Activated CD4-positive, CD25-positive, alpha-beta regulatory T cell treated with anti-CD3 and anti-CD28 coated beads, Interleukin-2, amount 50 U/mL, for 16 hours (primary cell): ENCODE results near the gene HELZ.

Experiments
- DNase-seq: peaks from one replicate; pipeline ENCODE4 v3.0.0-alpha.2; 2020; ENCODE audit warnings: low read depth, low spot score

The HELZ gene

DNA sequence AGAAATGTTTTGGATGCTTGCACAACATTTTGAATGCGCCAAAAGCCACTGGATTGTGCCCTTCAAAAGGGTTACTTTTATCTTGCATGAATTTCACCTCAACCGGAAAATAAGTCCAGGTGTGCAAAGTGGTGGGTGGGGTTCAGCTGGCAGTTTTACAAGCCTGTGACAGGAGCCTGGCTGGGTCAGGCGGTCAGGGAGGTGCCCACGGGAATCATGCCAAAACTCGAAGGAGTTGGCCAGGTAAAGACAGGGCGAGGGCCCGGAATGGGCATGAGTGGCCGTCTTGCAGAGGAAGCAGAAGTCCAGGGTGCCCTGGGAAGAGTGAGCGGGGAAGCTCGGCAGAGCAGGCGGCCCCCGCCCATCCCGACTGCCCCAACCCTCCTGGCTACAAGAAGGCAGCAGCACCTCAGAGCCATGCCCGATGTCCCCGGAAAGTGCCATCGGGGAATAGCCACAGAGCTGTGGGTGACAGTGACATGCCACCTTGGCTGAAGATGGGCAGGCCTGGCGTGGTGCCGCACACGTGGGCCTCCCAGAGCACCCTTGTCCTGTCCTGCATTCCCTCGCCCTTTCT, 219.7 kb downstream of the HELZ start:
- no peak for DNase-seq

DNA sequence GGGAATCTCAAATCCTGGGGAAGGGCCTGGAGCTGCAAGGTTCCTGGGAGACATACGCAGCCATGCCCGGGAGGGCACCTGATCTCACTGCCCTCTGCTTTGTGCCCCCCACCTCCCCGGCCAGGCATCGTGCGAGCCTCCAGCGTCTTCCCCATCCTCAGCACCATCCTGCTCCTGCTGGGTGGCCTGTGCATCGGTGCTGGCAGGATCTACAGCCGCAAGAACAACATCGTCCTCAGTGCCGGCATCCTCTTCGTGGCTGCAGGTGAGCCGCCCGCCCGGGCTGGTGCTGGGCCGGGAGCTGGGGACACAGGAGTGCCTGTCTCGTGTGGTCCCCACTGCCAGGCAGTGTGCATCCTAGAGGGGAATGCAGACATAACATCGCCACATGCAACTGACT, 220.3 kb downstream of the HELZ start:
- DNase-seq, result no peak

DNA sequence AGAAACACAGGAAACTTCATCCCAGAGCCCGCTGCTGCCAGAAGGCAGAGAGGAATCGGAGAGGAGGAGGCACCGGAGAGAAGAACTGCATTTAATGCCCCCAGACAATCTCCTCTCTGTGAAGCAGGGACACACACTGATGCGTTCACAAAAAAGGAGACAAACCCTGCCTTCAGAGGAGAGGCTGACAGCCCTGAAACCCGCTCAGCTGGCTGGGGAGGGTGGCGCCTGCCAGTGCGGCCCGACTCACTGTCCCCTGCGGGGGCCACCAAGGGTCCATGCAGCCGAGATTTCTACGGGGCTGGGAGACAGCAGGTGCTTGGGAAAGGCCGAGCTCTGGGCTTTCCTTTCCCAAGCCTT, 222.6 kb downstream of the HELZ start:
- no peak for DNase-seq

DNA sequence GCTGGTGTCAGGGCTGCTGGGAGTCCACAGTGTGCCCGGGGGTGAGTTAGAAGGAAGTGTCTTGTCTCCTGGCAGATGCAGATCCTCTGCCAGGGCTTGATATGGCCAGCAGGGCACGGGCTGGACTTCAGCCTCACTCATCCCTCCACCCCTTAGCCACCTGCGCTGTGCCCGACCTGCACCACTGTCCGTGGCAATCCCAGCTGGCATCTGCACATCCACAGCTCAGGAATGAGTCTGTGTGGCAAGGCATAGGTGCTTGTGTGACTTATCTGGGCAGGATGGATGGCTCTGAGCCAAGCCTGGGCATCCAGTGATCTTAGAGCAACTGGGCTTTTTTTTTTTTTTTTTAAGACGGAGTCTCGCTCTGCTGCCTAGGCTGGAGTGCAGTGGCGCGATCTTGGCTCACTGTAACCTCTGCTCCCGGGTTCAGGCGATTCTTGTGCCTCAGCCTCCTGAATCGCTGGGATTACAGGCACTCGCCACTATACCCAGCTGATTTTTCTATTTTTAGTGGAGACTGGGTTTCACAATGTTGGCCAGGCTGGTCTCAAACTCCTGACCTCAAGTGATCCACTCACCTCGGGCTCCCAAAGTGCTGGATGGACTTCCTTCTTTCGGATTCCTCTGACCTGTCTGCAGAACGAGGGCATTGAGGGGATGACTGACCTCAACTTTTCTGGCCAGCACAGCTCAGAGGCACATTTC, 223.1 kb downstream of the HELZ start:
- no peak for DNase-seq

DNA sequence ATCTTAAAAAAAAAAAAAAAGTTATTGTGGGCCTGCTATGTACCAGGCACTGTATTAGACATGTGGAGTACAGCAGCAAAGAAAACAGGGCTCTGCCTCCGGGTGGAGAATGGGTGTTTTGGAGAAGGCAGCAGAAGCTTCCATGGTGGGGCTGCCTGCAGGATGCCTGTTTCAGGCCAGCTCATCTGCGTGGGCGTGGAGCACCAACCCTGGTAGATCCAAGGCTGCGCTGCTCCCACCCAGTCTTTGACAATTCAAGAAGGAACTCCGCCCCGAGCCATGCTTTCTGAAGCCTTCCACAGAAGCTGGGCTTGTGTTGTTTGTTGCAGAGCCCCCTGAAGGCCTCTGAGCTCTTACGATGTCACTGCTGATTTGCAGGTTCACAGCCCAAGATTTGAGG, 223.8 kb downstream of the HELZ start:
- DNase-seq, result no peak
